Neuron (in vitro differentiated cells): Measurements from ENCODE around the gene OR5T1.

Experiments used
- H2AFZ ChIP-seq: one replicate; pipeline ENCODE4 v1.6.1; 2013; ENCODE audit warnings: low read depth, mild to moderate bottlenecking, inconsistent platforms, low read length, moderate library complexity
- H3K27me3 ChIP-seq: one replicate; pipeline ENCODE4 v1.6.1; 2013; ENCODE audit warnings: low read length; ENCODE audit not compliant: insufficient read depth
- H3K36me3 ChIP-seq: one replicate; pipeline ENCODE4 v1.6.1; 2013; ENCODE audit warnings: low read length; ENCODE audit not compliant: insufficient read depth
- H3K4me1 ChIP-seq: one replicate; pipeline ENCODE4 v1.6.1; 2013; ENCODE audit warnings: low read length; ENCODE audit not compliant: insufficient read depth
- H3K4me3 ChIP-seq: 2 replicates; pipeline ENCODE4 v1.5.1; 2013; ENCODE audit warnings: mild to moderate bottlenecking, low read length, moderate library complexity
- H3K9me3 ChIP-seq: one replicate; pipeline ENCODE4 v1.6.1; 2013; ENCODE audit warnings: low read length

The OR5T1 gene

GRCh38 chr11:56273854-56274253, at the start of gene OR5T1:
Gene OR5T1 (plus strand): TSS chr11:56274154. CDS start chr11:56275639, 1,485 bp downstream.
- Histone ChIP-seq H3K36me3 (no peaks in the 10 kb centered on the region), H3K4me1 (no peaks in the 10 kb centered on the region), H3K27me3 (no peaks in the 10 kb centered on the region), H3K9me3 (no peaks in the 10 kb centered on the region), H2AFZ (no peak within 1 kb of the TSS), H3K4me3 (no peak within 1 kb of the TSS)

GRCh38 chr11:56234155-56234554, 39.8 kb upstream of the OR5T1 start, which contains the start of gene OR5T2:
Gene OR5T2 (minus strand): TSS chr11:56234255. CDS start chr11:56233062, 1,193 bp downstream.
- Histone ChIP-seq H3K9me3 (no peaks in the 10 kb centered on the region), H3K4me3 (no peak within 1 kb of the TSS), H3K36me3 (no peaks in the 10 kb centered on the region), H3K4me1 (no peaks in the 10 kb centered on the region), H3K27me3 (no peaks in the 10 kb centered on the region), H2AFZ (no peak within 1 kb of the TSS)

- no peak within 1 kb of the TSS for H2AFZ ChIP-seq
- no peaks in the 10 kb centered on the region for H3K36me3 ChIP-seq
- no peak within 1 kb of the TSS for H3K4me3 ChIP-seq
- no peaks in the 10 kb centered on the region for H3K4me1 ChIP-seq
- H3K9me3 ChIP-seq: no peaks in the 10 kb centered on the region
- no peaks in the 10 kb centered on the region for H3K27me3 ChIP-seq
Observed at GRCh38 chr11:56251954-56252353, 22.0 kb upstream of the OR5T1 start, which contains the start of gene OR5T3. Gene OR5T3 (plus strand): TSS chr11:56252254. CDS start chr11:56252254, 0 bp downstream.

- Histone ChIP-seq H3K4me1 (no peaks in the 10 kb centered on the region), H2AFZ (no peak overlapping the region), H3K36me3 (no peaks in the 10 kb centered on the region), H3K4me3 (no peak overlapping the region), H3K9me3 (no peaks in the 10 kb centered on the region), H3K27me3 (no peaks in the 10 kb centered on the region)
Observed at GRCh38 chr11:56271092-56271491, 2.9 kb upstream of the OR5T1 start.

GRCh38 chr11:56292154-56292553, 18.2 kb downstream of the OR5T1 start, which contains the start of gene OR8H1:
Gene OR8H1 (minus strand): TSS chr11:56292254. CDS start chr11:56291062, 1,192 bp downstream.
- no peaks in the 10 kb centered on the region for H3K36me3 ChIP-seq
- H3K27me3 ChIP-seq: no peaks in the 10 kb centered on the region
- no peak within 1 kb of the TSS for H2AFZ ChIP-seq
- H3K4me3 ChIP-seq: no peak within 1 kb of the TSS
- H3K9me3 ChIP-seq: no peaks in the 10 kb centered on the region
- H3K4me1 ChIP-seq: no peaks in the 10 kb centered on the region

- Histone ChIP-seq H3K27me3 (no peaks in the 10 kb centered on the region), H3K4me1 (no peaks in the 10 kb centered on the region), H3K36me3 (no peaks in the 10 kb centered on the region), H3K9me3 (no peaks in the 10 kb centered on the region), H3K4me3 (no peak overlapping the region), H2AFZ (no peak overlapping the region)
Observed at GRCh38 chr11:56296898-56297297, 22.9 kb downstream of the OR5T1 start.

GRCh38 chr11:56307836-56308235, 33.9 kb downstream of the OR5T1 start:
- H3K4me3 ChIP-seq: no peak overlapping the region
- H3K4me1 ChIP-seq: no peaks in the 10 kb centered on the region
- no peaks in the 10 kb centered on the region for H3K36me3 ChIP-seq
- no peak overlapping the region for H2AFZ ChIP-seq
- no peaks in the 10 kb centered on the region for H3K27me3 ChIP-seq
- no peaks in the 10 kb centered on the region for H3K9me3 ChIP-seq

GRCh38 chr11:56314844-56315243, 40.9 kb downstream of the OR5T1 start, which contains the start of gene OR8K3:
Gene OR8K3 (plus strand): TSS chr11:56315144. CDS start chr11:56318307, 3,163 bp downstream.
- no peaks in the 10 kb centered on the region for H3K27me3 ChIP-seq
- H3K4me1 ChIP-seq: no peaks in the 10 kb centered on the region
- no peaks in the 10 kb centered on the region for H3K36me3 ChIP-seq
- no peaks in the 10 kb centered on the region for H3K9me3 ChIP-seq
- no peak within 1 kb of the TSS for H2AFZ ChIP-seq
- no peak within 1 kb of the TSS for H3K4me3 ChIP-seq
